Choroid plexus epithelial cell (primary cell): ENCODE results near the gene AGPAT4.

ENCODE experiments used
- DNase-seq: peaks from one replicate; pipeline ENCODE4 v3.0.0-alpha.2; 2010; ENCODE audit warnings: low read depth
- H3K4me3 ChIP-seq: 2 replicates; pipeline ENCODE4 v1.5.1; 2011; ENCODE audit warnings: low read depth, mild to moderate bottlenecking, control low read depth, low read length, moderate library complexity
- CTCF ChIP-seq: conservative IDR thresholded peaks from 2 replicates; pipeline ENCODE4 v1.5.1; 2011; ENCODE audit warnings: low read depth, mild to moderate bottlenecking, control low read depth, inconsistent platforms, low read length, moderate library complexity

Gene AGPAT4

GRCh38 chr6:161222706-161223234 lies 51.1 kb downstream of the AGPAT4 start:
- no peak for DNase-seq
- TF ChIP-seq CTCF = no peak

GRCh38 chr6:161220346-161220745 lies 53.5 kb downstream of the AGPAT4 start:
- no peak for TF ChIP-seq CTCF
- no peak for DNase-seq
- H3K4me3 ChIP-seq = no peak overlapping the region

More at GRCh38 chr6:161222706-161223234, 51.1 kb downstream of the AGPAT4 start:
- no peak overlapping the region for H3K4me3 ChIP-seq

GRCh38 chr6:161219680-161220079 lies 54.2 kb downstream of the AGPAT4 start:
- no peak for DNase-seq
- TF ChIP-seq CTCF = no peak
- H3K4me3 ChIP-seq = no peak overlapping the region

GRCh38 chr6:161218222-161218621 lies 55.6 kb downstream of the AGPAT4 start:
- DNase-seq = peak; percentile 51
- TF ChIP-seq CTCF = peak; percentile 54

GRCh38 chr6:161217628-161218027 lies 56.2 kb downstream of the AGPAT4 start:
- no peak for TF ChIP-seq CTCF
- H3K4me3 ChIP-seq = no peak overlapping the region
- no peak for DNase-seq

More at GRCh38 chr6:161218222-161218621, 55.6 kb downstream of the AGPAT4 start:
- H3K4me3 ChIP-seq = no peak overlapping the region

- no peak for DNase-seq
Observed at GRCh38 chr6:161216616-161217205, 57.1 kb downstream of the AGPAT4 start.

More at GRCh38 chr6:161216616-161217205, 57.1 kb downstream of the AGPAT4 start:
- no peak overlapping the region for H3K4me3 ChIP-seq
- no peak for TF ChIP-seq CTCF
